OCI-LY1 (cell line): ENCODE measurements around the gene WNT9B.

Experiments used
- H2AFZ ChIP-seq: fragments of 200-600 bp; sonication (generic), shearing (Covaris generic); 2 replicates; pipeline ENCODE4 v1.6.0; 2014; ENCODE audit warnings: antibody characterized with exemption, mild to moderate bottlenecking, low read length
- H3F3A ChIP-seq: fragments of 200-600 bp; sonication (generic), shearing (Covaris generic); 2 replicates; pipeline ENCODE4 v1.6.0; 2014; ENCODE audit warnings: mild to moderate bottlenecking, antibody characterized with exemption, low read length, moderate library complexity; ENCODE audit not compliant: insufficient read depth
- H3K27ac ChIP-seq: fragments of 200-600 bp; sonication (generic); 2 replicates; pipeline ENCODE4 v1.5.1; 2014; ENCODE audit warnings: low read length, mixed run types, mild to moderate bottlenecking, low read depth; ENCODE audit not compliant: poor library complexity, severe bottlenecking
- H3K27me3 ChIP-seq: fragments of 200-600 bp; sonication (generic); 2 replicates; pipeline ENCODE4 v1.6.0; 2014; ENCODE audit warnings: antibody characterized with exemption, mild to moderate bottlenecking, low read length, moderate library complexity; ENCODE audit not compliant: insufficient read depth
- H3K36me3 ChIP-seq: fragments of 200-600 bp; sonication (generic); 2 replicates; pipeline ENCODE4 v1.6.1; 2014; ENCODE audit warnings: mild to moderate bottlenecking, antibody characterized with exemption, low read length, moderate library complexity, mixed read lengths; ENCODE audit not compliant: insufficient read depth
- H3K4me1 ChIP-seq: fragments of 200-600 bp; sonication (generic); 2 replicates; pipeline ENCODE4 v1.5.1; 2014; ENCODE audit warnings: mild to moderate bottlenecking, low read length, moderate library complexity; ENCODE audit not compliant: insufficient read depth, severe bottlenecking
- H3K4me2 ChIP-seq: fragments of 200-600 bp; sonication (generic), shearing (Covaris generic); 2 replicates; pipeline ENCODE4 v1.6.1; 2014; ENCODE audit warnings: low read length
- H3K4me3 ChIP-seq: fragments of 200-600 bp; sonication (generic); 2 replicates; pipeline ENCODE4 v1.5.1; 2014; ENCODE audit warnings: low read length, low read depth, mild to moderate bottlenecking, mixed read lengths; ENCODE audit not compliant: poor library complexity, severe bottlenecking
- H3K79me2 ChIP-seq: fragments of 200-600 bp; shearing (Covaris generic); 2 replicates; pipeline ENCODE4 v1.6.1; 2016; ENCODE audit warnings: mixed run types, low read length, mixed read lengths; ENCODE audit not compliant: insufficient read depth
- H3K9ac ChIP-seq: fragments of 200-600 bp; sonication (generic), shearing (Covaris generic); 2 replicates; pipeline ENCODE4 v1.6.1; 2014; ENCODE audit warnings: mild to moderate bottlenecking, low read length, mixed read lengths
- H3K9me2 ChIP-seq: fragments of 200-600 bp; sonication (generic), shearing (Covaris generic); 2 replicates; pipeline ENCODE4 v1.6.1; 2014; ENCODE audit warnings: low read depth, mild to moderate bottlenecking, low read length, mixed read lengths
- H3K9me3 ChIP-seq: fragments of 200-600 bp; shearing (Covaris generic); 2 replicates; pipeline ENCODE4 v1.6.1; 2014; ENCODE audit warnings: low read length, mixed read lengths
- H4K20me1 ChIP-seq: fragments of 200-600 bp; sonication (generic), shearing (Covaris generic); 2 replicates; pipeline ENCODE4 v1.6.0; 2016; ENCODE audit warnings: mild to moderate bottlenecking, low read length; ENCODE audit not compliant: insufficient read depth
- EZH2 ChIP-seq: fragments of 200-600 bp; sonication (generic), shearing (Covaris generic); IDR thresholded peaks from 2 replicates; pipeline ENCODE4 v1.8.0; 2017; ENCODE audit warnings: borderline replicate concordance, mixed run types, mild to moderate bottlenecking, antibody characterized with exemption, low read length, moderate library complexity, mixed read lengths
- TF ChIP-seq, protein P1 (sequence below): fragments of 200-600 bp; sonication (generic), shearing (Covaris generic); IDR thresholded peaks from 2 replicates; pipeline ENCODE4 v1.5.1; 2017; ENCODE audit warnings: mild to moderate bottlenecking, antibody characterized with exemption, low read length, moderate library complexity, mixed read lengths

The WNT9B gene

DNA sequence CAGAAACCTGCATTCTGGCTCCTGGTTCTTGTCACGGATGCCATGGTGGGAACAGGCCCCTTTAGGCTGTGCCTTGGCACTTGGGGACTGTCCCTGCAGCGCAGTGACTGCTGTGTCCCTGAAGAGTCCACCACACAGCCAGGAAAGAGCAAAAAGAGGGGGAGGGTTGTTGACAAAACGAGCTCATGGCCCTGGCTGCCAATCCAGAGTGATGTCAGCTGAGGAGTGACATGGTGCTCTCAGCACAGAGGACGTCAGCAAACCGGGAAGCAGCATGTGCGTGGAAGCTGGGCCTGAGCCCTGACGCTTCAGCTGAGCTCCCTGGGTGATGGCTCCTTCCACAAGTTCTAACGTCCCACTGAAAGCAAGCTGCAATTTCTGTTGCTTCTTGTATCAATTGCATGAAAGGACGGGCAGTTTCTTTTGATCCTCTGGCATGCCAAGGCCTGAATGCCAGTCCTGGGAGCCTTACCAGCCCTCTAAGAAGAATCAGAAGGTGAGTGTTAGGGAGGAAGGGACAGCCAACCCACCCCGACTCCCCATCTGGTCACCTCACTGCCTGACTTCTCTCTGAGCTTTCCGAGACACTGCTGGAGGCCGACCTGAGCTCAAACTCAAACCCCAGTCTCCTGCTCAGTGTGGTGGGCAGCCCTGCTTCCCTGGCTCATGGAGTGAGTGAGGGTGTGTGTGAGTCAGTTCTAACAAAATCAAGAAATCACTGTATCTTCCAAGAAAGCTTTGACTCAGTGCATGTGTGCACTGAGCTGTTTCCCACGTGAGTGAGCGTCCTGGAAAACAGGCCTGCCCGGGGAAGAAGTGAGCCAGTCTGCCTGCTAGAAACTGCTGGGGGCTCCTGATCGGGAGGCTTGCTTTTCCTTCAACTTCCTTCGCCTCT lies 18.2 kb upstream of the WNT9B start:
- Histone ChIP-seq H3K36me3 (no peaks in the 10 kb centered on the region), H2AFZ (no peak overlapping the region), H3F3A (no peaks in the 10 kb centered on the region), H3K9me2 (no peaks in the 10 kb centered on the region), H3K27ac (no peak overlapping the region), H3K4me1 (no peaks in the 10 kb centered on the region), H3K4me2 (no peak overlapping the region), H3K9ac (no peak overlapping the region), H3K79me2 (no peaks in the 10 kb centered on the region), H3K27me3 (no peaks in the 10 kb centered on the region), H3K9me3 (no peaks in the 10 kb centered on the region), H4K20me1 (no peaks in the 10 kb centered on the region), H3K4me3 (no peak overlapping the region)
- TF ChIP-seq, protein P1, sequence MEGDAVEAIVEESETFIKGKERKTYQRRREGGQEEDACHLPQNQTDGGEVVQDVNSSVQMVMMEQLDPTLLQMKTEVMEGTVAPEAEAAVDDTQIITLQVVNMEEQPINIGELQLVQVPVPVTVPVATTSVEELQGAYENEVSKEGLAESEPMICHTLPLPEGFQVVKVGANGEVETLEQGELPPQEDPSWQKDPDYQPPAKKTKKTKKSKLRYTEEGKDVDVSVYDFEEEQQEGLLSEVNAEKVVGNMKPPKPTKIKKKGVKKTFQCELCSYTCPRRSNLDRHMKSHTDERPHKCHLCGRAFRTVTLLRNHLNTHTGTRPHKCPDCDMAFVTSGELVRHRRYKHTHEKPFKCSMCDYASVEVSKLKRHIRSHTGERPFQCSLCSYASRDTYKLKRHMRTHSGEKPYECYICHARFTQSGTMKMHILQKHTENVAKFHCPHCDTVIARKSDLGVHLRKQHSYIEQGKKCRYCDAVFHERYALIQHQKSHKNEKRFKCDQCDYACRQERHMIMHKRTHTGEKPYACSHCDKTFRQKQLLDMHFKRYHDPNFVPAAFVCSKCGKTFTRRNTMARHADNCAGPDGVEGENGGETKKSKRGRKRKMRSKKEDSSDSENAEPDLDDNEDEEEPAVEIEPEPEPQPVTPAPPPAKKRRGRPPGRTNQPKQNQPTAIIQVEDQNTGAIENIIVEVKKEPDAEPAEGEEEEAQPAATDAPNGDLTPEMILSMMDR = no peak
- TF ChIP-seq EZH2 = no peak

DNA sequence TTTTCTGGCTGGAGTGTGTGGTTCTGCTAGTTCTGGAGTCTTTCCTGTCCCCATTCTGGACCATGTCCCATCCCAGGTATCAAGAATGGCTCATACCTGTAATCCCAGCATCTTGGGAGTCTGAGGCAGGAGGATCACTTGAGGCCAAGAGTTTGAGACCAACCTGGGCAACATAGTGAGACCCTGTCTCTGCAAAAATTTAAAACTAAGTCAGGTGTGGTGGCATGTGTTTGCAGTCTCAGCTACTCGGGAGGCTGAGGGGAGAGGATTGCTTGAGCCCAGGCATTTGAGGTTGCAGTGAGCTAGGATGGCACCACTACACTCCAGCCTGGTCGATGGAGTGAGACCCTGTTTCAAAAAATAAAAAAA lies 17.6 kb upstream of the WNT9B start:
- Histone ChIP-seq H3K9me2 (no peaks in the 10 kb centered on the region), H3K36me3 (no peaks in the 10 kb centered on the region), H3K9ac (no peak overlapping the region), H3F3A (no peaks in the 10 kb centered on the region), H3K4me1 (no peaks in the 10 kb centered on the region), H3K79me2 (no peaks in the 10 kb centered on the region), H3K4me2 (no peak overlapping the region), H3K9me3 (no peaks in the 10 kb centered on the region), H4K20me1 (no peaks in the 10 kb centered on the region), H3K4me3 (no peak overlapping the region), H3K27ac (no peak overlapping the region), H3K27me3 (no peaks in the 10 kb centered on the region), H2AFZ (no peak overlapping the region)
- TF ChIP-seq EZH2 = no peak
- TF ChIP-seq, protein P1 = no peak

GRCh38 chr17:46834846-46835245 lies 16.5 kb upstream of the WNT9B start:
- Histone ChIP-seq H3K9ac (no peak overlapping the region), H3K27ac (no peak overlapping the region), H3F3A (no peaks in the 10 kb centered on the region), H2AFZ (no peak overlapping the region), H3K79me2 (no peaks in the 10 kb centered on the region), H3K4me3 (no peak overlapping the region), H3K4me1 (no peaks in the 10 kb centered on the region), H3K9me2 (no peaks in the 10 kb centered on the region), H4K20me1 (no peaks in the 10 kb centered on the region), H3K4me2 (no peak overlapping the region), H3K27me3 (no peaks in the 10 kb centered on the region), H3K36me3 (no peaks in the 10 kb centered on the region), H3K9me3 (no peaks in the 10 kb centered on the region)
- TF ChIP-seq EZH2 = no peak
- TF ChIP-seq, protein P1 = no peak
